Ishikawa (cell line): Measurements from ENCODE around the gene AMDHD1.

Experiments used
- CEBPB ChIP-seq: IDR thresholded peaks from 2 replicates; pipeline ENCODE4 v1.6.1; 2012
- EP300 ChIP-seq: IDR thresholded peaks from 2 replicates; pipeline ENCODE4 v1.6.1; 2012; ENCODE audit warnings: borderline replicate concordance
- FOXM1 ChIP-seq: IDR thresholded peaks from 2 replicates; pipeline ENCODE4 v1.6.1; 2012; ENCODE audit warnings: low read depth, borderline replicate concordance
- RAD21 ChIP-seq: IDR thresholded peaks from 2 replicates; pipeline ENCODE4 v1.6.1; 2012; ENCODE audit warnings: low read depth
- TAF1 ChIP-seq: IDR thresholded peaks from 2 replicates; pipeline ENCODE4 v1.6.1; 2012; ENCODE audit warnings: low read depth, mild to moderate bottlenecking
- TEAD4 ChIP-seq: IDR thresholded peaks from 2 replicates; pipeline ENCODE4 v1.6.1; 2012

DNA sequence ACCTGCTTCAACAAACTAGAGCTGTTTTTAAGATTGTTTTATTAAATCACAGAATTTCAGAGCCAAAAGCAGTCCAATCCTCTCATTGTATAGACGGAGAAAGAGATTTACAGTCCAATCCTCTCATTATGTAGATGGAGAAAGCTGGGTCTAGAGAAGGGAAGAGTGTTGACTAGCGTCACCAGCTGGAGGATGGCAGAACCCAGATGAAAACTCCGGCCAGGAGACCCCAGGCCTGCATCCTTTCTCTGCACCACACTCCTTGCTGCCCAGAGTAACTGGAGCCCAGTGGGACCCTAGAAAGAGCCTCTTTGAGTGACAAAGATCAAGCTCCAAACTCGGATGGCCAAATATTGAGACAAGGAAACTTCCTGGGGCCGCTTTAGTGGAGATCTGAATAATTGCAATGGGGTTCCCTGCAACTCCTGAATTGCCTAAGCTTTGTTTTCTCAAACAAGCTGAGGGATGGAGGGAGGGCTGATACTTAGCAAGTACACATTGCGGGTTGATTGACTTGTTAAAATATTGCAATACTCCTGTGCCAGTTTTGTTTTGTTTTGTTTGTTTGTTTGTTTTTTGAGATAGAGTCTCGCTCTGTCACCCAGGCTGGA, 12.5 kb downstream of the AMDHD1 start:
- TF ChIP-seq FOXM1 (no peak), TAF1 (no peak), CEBPB (no peak), RAD21 (no peak), EP300 (no peak), TEAD4 (no peak)
